Common myeloid progenitor, CD34-positive (primary cell): ENCODE measurements around the gene NOL3.
A peak's percentile ranks its signal among the peaks of the same experiment; 100 is the strongest.

Experiments used
- CTCF ChIA-PET: fragments of 350-600 bp; sonication (Branson Sonifier 250); formaldehyde crosslinking; loops from one replicate; lab custom pipeline; 2021; ENCODE audit warnings: antibody characterized with exemption; lab: Charles Lee
- POLR2A ChIA-PET: fragments of 350-600 bp; sonication (Branson Sonifier 250); formaldehyde crosslinking; loops from one replicate; lab custom pipeline; 2021; ENCODE audit warnings: antibody characterized with exemption; lab: Charles Lee
- DNase-seq, 3 donors: peaks; one replicate each; pipeline versions ENCODE4 v3.0.0 to v3.0.0-alpha.2; 2013
- H3K27ac ChIP-seq, 2 experiments: 1 replicate in 1 of 2; 2 replicates in 1 of 2; pipeline ENCODE4 v1.7.0; 2013; ENCODE audit warnings: inconsistent platforms in 2 of 2, low read length in 2 of 2, mild to moderate bottlenecking in 2 of 2, low read depth in 1 of 2, moderate library complexity in 1 of 2; ENCODE audit not compliant: severe bottlenecking in 2 of 2, insufficient read depth in 1 of 2, poor library complexity in 1 of 2
- H3K27me3 ChIP-seq, 5 experiments: replicated peaks in 2 of 5; 1 replicate in 3 of 5; 2 replicates in 2 of 5; pipeline versions ENCODE4 v1.6.1 to v1.7.0; 2013; ENCODE audit warnings: low read length in 4 of 5, mild to moderate bottlenecking in 2 of 5, moderate library complexity in 2 of 5, inconsistent platforms in 1 of 5; ENCODE audit not compliant: insufficient read depth in 5 of 5, control insufficient read depth in 4 of 5
- H3K36me3 ChIP-seq, 4 experiments: 1 replicate in 2 of 4; 2 replicates in 2 of 4; pipeline versions ENCODE4 v1.6.1 to v1.7.0; 2013; ENCODE audit warnings: low read length in 3 of 4, control low read depth in 1 of 4, mild to moderate bottlenecking in 1 of 4; ENCODE audit not compliant: control insufficient read depth in 4 of 4, insufficient read depth in 4 of 4
- H3K4me1 ChIP-seq, 4 experiments: 1 replicate in 3 of 4; 2 replicates in 1 of 4; pipeline versions ENCODE4 v1.6.1 to v1.7.1; 2013; ENCODE audit warnings: low read length in 3 of 4, mild to moderate bottlenecking in 3 of 4, control low read depth in 1 of 4, inconsistent platforms in 1 of 4, moderate library complexity in 1 of 4; ENCODE audit not compliant: control insufficient read depth in 4 of 4, insufficient read depth in 4 of 4; ENCODE audit errors: control extremely low read depth in 1 of 4
- H3K4me3 ChIP-seq, 7 experiments: 1 replicate in 4 of 7; 2 replicates in 3 of 7; pipeline versions ENCODE4 v1.5.1 to v1.7.0; 2013; ENCODE audit warnings: mild to moderate bottlenecking in 7 of 7, low read length in 6 of 7, moderate library complexity in 6 of 7, inconsistent platforms in 2 of 7, low read depth in 2 of 7, control low read depth in 1 of 7; ENCODE audit not compliant: insufficient read depth in 4 of 7, control insufficient read depth in 1 of 7; ENCODE audit errors: extremely low read depth in 1 of 7
- H3K9me3 ChIP-seq, 5 experiments: 1 replicate in 4 of 5; 2 replicates in 1 of 5; pipeline versions ENCODE4 v1.6.1 to v1.7.1; 2013; ENCODE audit warnings: low read length in 4 of 5, mild to moderate bottlenecking in 2 of 5, inconsistent platforms in 1 of 5, low read depth in 1 of 5, moderate library complexity in 1 of 5; ENCODE audit not compliant: control insufficient read depth in 4 of 5, insufficient read depth in 2 of 5; ENCODE audit errors: control extremely low read depth in 1 of 5
- WGBS: methylation state at CpG from one replicate; pipeline ENCODE4 v1.1.5; 2013; ENCODE audit not compliant: insufficient coverage; 5-methylcytosine and 5-hydroxymethylcytosine counted together

NOL3 gene

DNA sequence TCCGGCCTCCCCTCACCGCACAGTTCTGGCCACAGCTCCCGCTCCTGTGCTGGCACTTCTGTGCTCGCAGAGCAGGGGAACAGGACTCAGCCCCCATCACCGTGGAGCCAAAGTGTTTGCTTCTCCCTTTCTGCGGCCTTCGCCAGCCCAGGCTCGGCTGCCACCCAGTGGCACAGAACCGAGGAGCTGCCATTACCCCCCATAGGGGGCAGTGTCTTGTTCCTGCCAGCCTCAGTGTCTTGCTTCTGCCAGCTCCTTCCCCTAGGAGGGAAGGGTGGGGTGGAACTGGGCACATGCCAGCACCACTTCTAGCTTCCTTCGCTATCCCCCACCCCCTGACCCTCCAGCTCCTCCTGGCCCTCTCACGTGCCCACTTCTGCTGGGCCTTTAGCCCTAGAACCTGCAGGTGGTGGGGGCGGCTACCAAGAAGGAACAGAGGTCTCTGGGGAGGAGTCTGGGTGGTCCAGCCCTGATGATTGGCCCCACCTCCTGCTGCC, 27.9 kb downstream of the NOL3 start:
- Histone ChIP-seq H3K27ac (no peak overlapping the region), H3K9me3 (no peaks in the 10 kb centered on the region), H3K36me3 (peaks cover 19 to 81% (median 64%) of the 10 kb centered on the region in 4 experiments), H3K4me1 (peaks cover 0 to 8% (median 4%) of the 10 kb centered on the region in 4 experiments), H3K27me3 (no peaks in the 10 kb centered on the region), H3K4me3 (no peak overlapping the region)
- WGBS: 58% methylated on average over 10 of the region's 12 CpGs
- peak; percentile 60 to 77 (median 77) for DNase-seq
- ChIA-PET CTCF (interaction anchor here (0.9 to 2.9 kb wide), 22 partner anchors 9 to 248 kb away, joined by 3 to 22 read pairs (median 4); partner anchors contain the start of gene TMEM208), POLR2A (interaction anchor here (0.6 to 1.0 kb wide), 2 partner anchors 12 to 46 kb away, joined by 4 to 6 read pairs; no protein-coding TSS in a partner anchor)

DNA sequence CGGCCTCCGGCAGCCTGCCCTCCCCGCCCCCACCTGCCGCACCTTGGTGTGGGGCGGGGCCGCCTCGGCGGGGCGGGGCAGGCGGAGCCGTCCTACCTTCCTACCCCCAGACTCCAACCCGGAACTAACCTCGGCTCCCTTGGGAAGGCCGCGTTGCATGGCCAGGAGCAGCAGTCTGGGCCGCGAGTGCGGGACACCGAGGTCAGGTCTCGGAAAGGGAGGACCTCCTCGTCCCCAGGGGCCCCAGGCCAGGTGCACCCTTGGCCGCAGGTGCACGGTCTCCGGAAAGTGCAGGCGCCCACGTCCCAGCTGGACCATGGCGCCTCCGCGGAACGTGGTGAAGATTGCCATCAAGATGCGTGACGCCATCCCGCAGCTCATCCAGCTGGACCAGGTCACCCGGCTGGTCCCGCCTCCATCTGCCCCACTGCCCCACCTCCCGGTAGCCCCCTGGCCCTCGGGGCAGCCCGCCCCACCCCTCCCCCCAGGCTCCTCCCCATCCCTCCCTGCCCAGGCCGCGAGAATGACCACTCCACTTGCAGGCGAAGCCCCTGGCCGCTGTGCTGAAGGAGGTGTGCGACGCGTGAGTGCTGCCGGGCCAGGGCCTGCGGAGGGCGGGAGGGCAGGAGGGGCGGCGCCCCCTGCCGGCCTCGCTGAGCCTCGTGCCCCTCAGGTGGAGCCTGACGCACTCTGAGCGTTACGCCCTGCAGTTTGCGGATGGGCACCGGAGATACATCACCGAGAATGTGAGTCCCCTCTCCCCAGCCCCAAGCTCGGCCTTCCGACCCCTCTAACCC, 28.9 kb downstream of the NOL3 start, which contains the start of gene ELMO3:
Gene ELMO3, plus strand, starts transcription at position 121 of the 797 bp plus-strand sequence. Its CDS starts 196 bp downstream, at position 317.
- peaks cover 15 to 82% (median 64%) of the 10 kb centered on the region in 4 experiments for H3K36me3 ChIP-seq
- no peaks in the 10 kb centered on the region for H3K9me3 ChIP-seq
- H3K27ac ChIP-seq: no peak within 1 kb of the TSS
- peak in 2 of 3 donors; percentile 29 to 55 for DNase-seq
- POLR2A ChIA-PET: interaction anchor here (1.0 kb wide), 1 partner anchor 45 kb away, joined by 6 read pairs; no protein-coding TSS in a partner anchor
- CTCF ChIA-PET: interaction anchor here (0.9 to 2.9 kb wide), 11 partner anchors 9 to 249 kb away, joined by 3 to 22 read pairs (median 6); no protein-coding TSS in a partner anchor
- WGBS: 91% methylated on average over 37 of the region's 61 CpGs
- no peaks in the 10 kb centered on the region for H3K27me3 ChIP-seq
- peak within 1 kb of the TSS in 2 of 7 experiments; percentile 13 to 16 for H3K4me3 ChIP-seq
- peaks cover 0 to 3% (median 0%) of the 10 kb centered on the region in 4 experiments for H3K4me1 ChIP-seq

DNA sequence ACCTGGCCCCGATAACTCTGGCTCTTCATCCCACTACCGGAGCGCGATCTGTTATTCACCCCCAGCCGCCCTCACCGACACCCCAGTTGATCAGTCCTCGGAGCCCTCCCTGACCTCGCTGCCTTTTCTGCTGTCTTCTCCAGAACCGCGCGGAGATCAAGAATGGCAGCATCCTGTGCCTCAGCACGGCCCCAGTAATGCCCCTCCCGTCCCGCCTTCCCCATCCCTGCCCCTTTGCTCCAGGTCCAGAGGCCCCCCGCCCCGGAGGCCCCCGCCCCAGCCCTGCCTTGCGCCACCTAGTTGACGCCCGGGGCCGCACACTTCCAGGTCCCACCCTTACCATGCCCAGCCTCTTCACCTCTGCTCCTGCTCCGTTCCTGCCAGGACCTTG, 29.5 kb downstream of the NOL3 start:
- CTCF ChIA-PET: interaction anchor here (0.9 to 2.9 kb wide), 7 partner anchors 9 to 249 kb away, joined by 3 to 12 read pairs (median 6); no protein-coding TSS in a partner anchor
- Histone ChIP-seq H3K4me3 (peak overlapping the region in 2 of 7 experiments; percentile 13 to 16), H3K36me3 (peaks cover 15 to 78% (median 59%) of the 10 kb centered on the region in 4 experiments), H3K4me1 (peaks cover 0 to 3% (median 0%) of the 10 kb centered on the region in 4 experiments), H3K27me3 (no peaks in the 10 kb centered on the region), H3K27ac (no peak overlapping the region), H3K9me3 (no peaks in the 10 kb centered on the region)
- WGBS: 78% methylated on average over 13 of the region's 22 CpGs
- POLR2A ChIA-PET: no interaction called here
- DNase-seq: no peak

DNA sequence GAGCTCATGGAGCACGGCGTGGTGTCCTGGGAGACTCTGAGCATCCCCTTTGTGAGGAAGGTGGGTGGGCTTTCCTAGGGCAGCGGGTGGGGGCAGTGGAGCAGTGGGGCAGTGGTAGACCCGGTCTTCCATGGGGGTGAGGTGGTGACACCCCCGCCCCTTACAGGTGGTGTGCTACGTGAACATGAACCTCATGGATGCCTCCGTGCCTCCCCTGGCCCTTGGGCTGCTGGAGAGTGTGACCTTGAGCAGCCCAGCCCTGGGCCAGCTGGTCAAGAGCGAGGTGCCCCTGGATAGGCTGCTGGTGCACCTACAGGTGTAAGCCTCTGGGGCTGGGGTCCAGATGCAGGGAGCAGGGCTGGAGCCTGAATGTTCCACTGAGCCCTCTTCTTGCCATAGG, 30.2 kb downstream of the NOL3 start:
- POLR2A ChIA-PET: no interaction called here
- 96% methylated on average over 8 of the region's 8 CpGs for WGBS

DNA sequence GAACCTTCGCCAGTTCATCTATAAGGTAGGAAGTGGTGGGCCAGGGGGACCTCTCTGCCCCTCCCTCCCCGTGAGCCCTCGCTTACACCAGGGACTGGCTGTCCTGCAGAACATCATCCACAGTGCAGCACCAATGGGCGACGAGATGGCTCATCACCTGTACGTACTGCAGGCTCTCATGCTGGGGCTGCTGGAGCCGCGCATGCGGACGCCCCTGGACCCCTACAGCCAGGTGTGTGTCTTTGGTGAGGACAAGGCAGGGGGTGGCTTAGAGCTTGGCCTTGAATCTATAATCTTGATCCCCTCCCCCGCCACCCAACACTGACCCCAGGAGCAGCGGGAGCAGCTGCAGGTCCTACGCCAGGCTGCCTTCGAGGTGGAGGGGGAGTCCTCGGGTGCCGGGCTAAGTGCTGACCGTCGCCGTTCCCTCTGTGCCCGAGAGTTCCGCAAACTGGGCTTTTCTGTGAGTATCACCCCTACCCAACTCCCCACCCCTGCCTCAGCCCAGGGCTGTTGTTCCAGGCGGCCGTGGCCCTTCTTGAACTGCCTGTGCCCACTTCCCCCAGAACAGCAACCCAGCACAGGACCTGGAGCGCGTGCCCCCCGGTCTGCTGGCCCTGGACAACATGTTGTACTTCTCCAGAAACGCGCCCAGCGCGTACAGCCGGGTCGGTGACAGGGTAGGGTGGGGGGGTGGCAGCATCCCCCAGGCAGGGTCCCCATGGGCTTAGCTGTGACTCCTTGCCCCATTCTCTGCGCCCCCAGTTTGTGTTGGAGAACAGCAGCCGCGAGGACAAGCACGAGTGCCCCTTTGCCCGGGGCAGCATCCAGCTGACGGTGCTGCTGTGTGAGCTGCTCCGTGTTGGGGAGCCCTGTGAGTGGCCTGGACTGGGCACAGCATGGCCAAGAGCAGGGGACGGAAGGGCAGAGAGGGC, 31.3 kb downstream of the NOL3 start:
- CTCF ChIA-PET: interaction anchor here (1.1 to 2.2 kb wide), 6 partner anchors 9 to 47 kb away, joined by 3 to 7 read pairs (median 6); partner anchors contain the start of gene SLC9A5
- Histone ChIP-seq H3K27me3 (no peaks in the 10 kb centered on the region), H3K4me3 (no peak overlapping the region), H3K36me3 (peaks cover 9 to 70% (median 41%) of the 10 kb centered on the region in 4 experiments), H3K27ac (no peak overlapping the region), H3K4me1 (peaks cover 0 to 3% (median 0%) of the 10 kb centered on the region in 4 experiments), H3K9me3 (no peaks in the 10 kb centered on the region)
- POLR2A ChIA-PET: interaction anchor here (1.3 kb wide), 1 partner anchor 16 kb away, joined by 3 read pairs; no protein-coding TSS in a partner anchor
- no peak for DNase-seq
- 98% methylated on average over 27 of the region's 40 CpGs for WGBS

More for the DNA sequence above, 30.2 kb downstream of the NOL3 start:
- peaks cover 0 to 3% (median 0%) of the 10 kb centered on the region in 4 experiments for H3K4me1 ChIP-seq
- peaks cover 11 to 71% (median 53%) of the 10 kb centered on the region in 4 experiments for H3K36me3 ChIP-seq
- CTCF ChIA-PET: interaction anchor here (1.2 to 2.5 kb wide), 4 partner anchors 15 to 250 kb away, joined by 3 to 7 read pairs (median 6); no protein-coding TSS in a partner anchor
- no peak overlapping the region for H3K27ac ChIP-seq
- H3K27me3 ChIP-seq: no peaks in the 10 kb centered on the region
- H3K4me3 ChIP-seq: no peak overlapping the region
- no peak for DNase-seq
- no peaks in the 10 kb centered on the region for H3K9me3 ChIP-seq

DNA sequence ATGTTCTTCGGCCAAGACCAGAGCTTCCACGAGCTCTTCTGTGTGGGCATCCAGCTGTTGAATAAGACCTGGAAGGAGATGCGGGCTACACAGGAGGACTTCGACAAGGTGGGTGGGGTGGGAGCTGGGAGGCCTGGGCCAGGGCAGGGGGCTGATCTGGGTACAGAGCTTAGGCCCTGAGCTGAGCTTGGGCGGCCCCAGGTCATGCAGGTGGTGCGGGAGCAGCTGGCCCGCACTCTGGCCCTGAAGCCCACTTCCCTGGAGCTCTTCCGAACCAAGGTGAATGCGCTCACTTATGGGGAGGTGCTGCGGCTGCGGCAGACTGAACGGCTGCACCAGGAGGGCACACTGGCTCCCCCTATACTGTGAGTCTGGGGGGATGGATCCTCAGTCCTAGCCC, 32.1 kb downstream of the NOL3 start:
- ChIA-PET CTCF (interaction anchor here (1.1 to 1.8 kb wide), 4 partner anchors 8 to 46 kb away, joined by 3 to 7 read pairs (median 4); partner anchors contain the start of gene SLC9A5), POLR2A (interaction anchor here (1.3 kb wide), 1 partner anchor 15 kb away, joined by 3 read pairs; no protein-coding TSS in a partner anchor)
- peaks cover 6 to 63% (median 36%) of the 10 kb centered on the region in 4 experiments for H3K36me3 ChIP-seq
- no peak for DNase-seq
- H3K9me3 ChIP-seq: no peaks in the 10 kb centered on the region
- H3K27ac ChIP-seq: no peak overlapping the region
- H3K4me1 ChIP-seq: peaks cover 0 to 3% (median 0%) of the 10 kb centered on the region in 4 experiments
- H3K4me3 ChIP-seq: no peak overlapping the region
- WGBS: 97% methylated on average over 12 of the region's 12 CpGs
- H3K27me3 ChIP-seq: no peaks in the 10 kb centered on the region
